Skeletal muscle tissue (tissue), 4 donors: ENCODE measurements around the gene PXN. TPM values are rescaled to one million over a fixed set of nuclear protein-coding genes. Genes with fewer than 3 reads are reported as not detected.
A peak's percentile ranks its signal among the peaks of the same experiment; 100 is the strongest.

Source experiments
- H3K27ac ChIP-seq: one replicate; pipeline ENCODE4 v1.7.0; 2013; ENCODE audit warnings: mild to moderate bottlenecking, low read depth, low read length, inconsistent platforms
- H3K27me3 ChIP-seq, 3 donors: one replicate each; pipeline ENCODE4 v1.7.0; 2013; ENCODE audit warnings: low read length in 3 of 3; ENCODE audit not compliant: control insufficient read depth in 3 of 3, insufficient read depth in 3 of 3
- H3K36me3 ChIP-seq, 3 donors: one replicate each; pipeline ENCODE4 v1.7.0; 2013; ENCODE audit warnings: low read length in 3 of 3; ENCODE audit not compliant: control insufficient read depth in 3 of 3, insufficient read depth in 3 of 3
- H3K4me1 ChIP-seq, 3 donors: one replicate each; pipeline ENCODE4 v1.7.0; 2013; ENCODE audit warnings: low read length in 3 of 3, mild to moderate bottlenecking in 3 of 3; ENCODE audit not compliant: control insufficient read depth in 3 of 3, insufficient read depth in 3 of 3
- H3K4me3 ChIP-seq, 3 donors: one replicate each; pipeline ENCODE4 v1.7.0; 2013; ENCODE audit warnings: low read length in 3 of 3
- H3K9ac ChIP-seq, 3 donors: one replicate each; pipeline ENCODE4 v1.7.0; 2013; ENCODE audit warnings: low read length in 3 of 3, mild to moderate bottlenecking in 3 of 3, moderate library complexity in 2 of 3, low read depth in 1 of 3
- H3K9me3 ChIP-seq, 3 donors: one replicate each; pipeline ENCODE4 v1.7.0; 2013; ENCODE audit warnings: low read length in 3 of 3; ENCODE audit not compliant: control insufficient read depth in 3 of 3
- total RNA-seq: library from RNA; depleted of rRNA; stranded (reverse); fragments of >200 nt; gene quantifications from one replicate; pipeline ENCODE4 v1.2.3, GENCODE V29; 2014
- donor health status: Osteomylitis.

PXN gene
- total RNA-seq, 1 donor from 2014 or later: 20.9 TPM

DNA sequence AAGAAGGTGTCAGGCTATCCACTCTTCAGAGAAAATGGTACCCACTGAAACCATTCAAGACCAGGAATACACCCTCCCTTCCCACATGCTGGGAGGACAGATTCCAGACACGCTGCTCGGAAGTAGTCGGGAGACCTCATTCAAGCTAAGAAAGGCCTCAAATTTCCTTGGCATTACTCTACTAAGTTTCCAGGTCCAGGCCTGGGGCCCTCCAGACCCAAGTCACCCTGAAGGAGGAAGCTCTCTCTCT lies 37.6 kb downstream of the PXN start:
- Histone ChIP-seq H3K9ac (peak overlapping the region; percentile 18 to 89 (median 89)), H3K4me3 (peak overlapping the region in 1 of 3 donors; percentile 29), H3K27me3 (no peaks in the 10 kb centered on the region), H3K9me3 (no peaks in the 10 kb centered on the region), H3K4me1 (peaks cover 76 to 86% (median 83%) of the 10 kb centered on the region in 3 donors), H3K27ac (peak overlapping the region; percentile 99), H3K36me3 (peaks cover 9 to 15% (median 13%) of the 10 kb centered on the region in 3 donors)

- Histone ChIP-seq H3K27ac (peak overlapping the region; percentile 99), H3K9ac (peak overlapping the region; percentile 18 to 89 (median 89))
Observed at GRCh38 chr12:120227233-120228040, 38.1 kb downstream of the PXN start.

GRCh38 chr12:120225852-120226640 lies 39.5 kb downstream of the PXN start:
- Histone ChIP-seq H3K4me1 (peaks cover 57 to 67% (median 64%) of the 10 kb centered on the region in 3 donors), H3K4me3 (no peak overlapping the region), H3K27me3 (no peaks in the 10 kb centered on the region), H3K9ac (peak overlapping the region in 2 of 3 donors; percentile 25 to 48), H3K9me3 (no peaks in the 10 kb centered on the region), H3K36me3 (peaks cover 28 to 34% (median 33%) of the 10 kb centered on the region in 3 donors), H3K27ac (peak overlapping the region; percentile 51)

More at GRCh38 chr12:120227233-120228040, 38.1 kb downstream of the PXN start:
- peaks cover 15 to 20% (median 19%) of the 10 kb centered on the region in 3 donors for H3K36me3 ChIP-seq
- H3K9me3 ChIP-seq: no peaks in the 10 kb centered on the region
- peaks cover 71 to 81% (median 78%) of the 10 kb centered on the region in 3 donors for H3K4me1 ChIP-seq
- no peaks in the 10 kb centered on the region for H3K27me3 ChIP-seq
- H3K4me3 ChIP-seq: no peak overlapping the region

- H3K36me3 ChIP-seq: peaks cover 37 to 43% (median 41%) of the 10 kb centered on the region in 3 donors
- H3K27me3 ChIP-seq: no peaks in the 10 kb centered on the region
- H3K27ac ChIP-seq: peak overlapping the region; percentile 51
- peak overlapping the region in 1 of 3 donors; percentile 15 for H3K4me3 ChIP-seq
- no peaks in the 10 kb centered on the region for H3K9me3 ChIP-seq
- H3K4me1 ChIP-seq: peaks cover 49 to 59% (median 56%) of the 10 kb centered on the region in 3 donors
- peak overlapping the region in 2 of 3 donors; percentile 25 to 50 for H3K9ac ChIP-seq
Observed at GRCh38 chr12:120225200-120225558, 40.4 kb downstream of the PXN start.

- peak overlapping the region; percentile 51 for H3K27ac ChIP-seq
- peaks cover 42 to 52% (median 49%) of the 10 kb centered on the region in 3 donors for H3K4me1 ChIP-seq
- H3K9me3 ChIP-seq: no peaks in the 10 kb centered on the region
- peak overlapping the region in 2 of 3 donors; percentile 25 to 50 for H3K9ac ChIP-seq
- H3K27me3 ChIP-seq: no peaks in the 10 kb centered on the region
- H3K36me3 ChIP-seq: peaks cover 43 to 49% (median 47%) of the 10 kb centered on the region in 3 donors
- no peak overlapping the region for H3K4me3 ChIP-seq
Observed at GRCh38 chr12:120224304-120225199, 41.0 kb downstream of the PXN start.

GRCh38 chr12:120223458-120224303 lies 41.8 kb downstream of the PXN start:
- Histone ChIP-seq H3K9ac (peak overlapping the region in 1 of 3 donors; percentile 3), H3K4me3 (no peak overlapping the region), H3K9me3 (no peaks in the 10 kb centered on the region), H3K27me3 (no peaks in the 10 kb centered on the region), H3K4me1 (peaks cover 34 to 44% (median 41%) of the 10 kb centered on the region in 3 donors), H3K36me3 (peaks cover 52 to 58% (median 55%) of the 10 kb centered on the region in 3 donors), H3K27ac (peak overlapping the region; percentile 51)

DNA sequence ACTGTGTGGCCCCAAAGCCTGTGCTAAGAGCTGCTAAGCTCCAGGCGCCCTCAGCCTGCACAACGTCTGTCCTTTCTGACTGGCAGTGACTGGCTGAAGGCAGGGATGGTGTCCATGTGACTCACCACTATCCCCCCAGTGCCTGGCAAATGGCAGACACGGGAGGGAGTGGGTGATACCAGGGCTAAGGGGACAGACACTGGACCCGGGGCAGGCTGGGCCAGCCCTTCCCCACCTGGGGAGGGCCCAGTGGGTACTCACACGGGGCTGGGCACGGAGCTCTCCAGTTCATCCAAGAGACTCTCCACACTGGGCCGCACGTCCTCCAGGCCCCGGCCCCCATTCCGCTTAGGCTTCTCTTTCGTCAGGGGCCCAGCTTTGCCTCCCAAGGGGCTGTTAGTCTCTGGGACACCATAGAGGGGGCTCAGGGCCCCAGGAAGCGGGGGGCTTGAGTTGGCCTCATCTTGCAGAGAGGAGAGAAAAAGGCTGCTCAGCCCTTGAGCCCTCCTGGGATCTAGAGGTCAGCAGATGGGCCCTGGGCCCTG lies 43.2 kb downstream of the PXN start:
- Histone ChIP-seq H3K36me3 (peaks cover 55 to 59% (median 59%) of the 10 kb centered on the region in 3 donors), H3K4me3 (no peak overlapping the region), H3K27ac (no peak overlapping the region), H3K9me3 (no peaks in the 10 kb centered on the region), H3K4me1 (peaks cover 23 to 30% (median 28%) of the 10 kb centered on the region in 3 donors), H3K27me3 (no peaks in the 10 kb centered on the region), H3K9ac (no peak overlapping the region)

DNA sequence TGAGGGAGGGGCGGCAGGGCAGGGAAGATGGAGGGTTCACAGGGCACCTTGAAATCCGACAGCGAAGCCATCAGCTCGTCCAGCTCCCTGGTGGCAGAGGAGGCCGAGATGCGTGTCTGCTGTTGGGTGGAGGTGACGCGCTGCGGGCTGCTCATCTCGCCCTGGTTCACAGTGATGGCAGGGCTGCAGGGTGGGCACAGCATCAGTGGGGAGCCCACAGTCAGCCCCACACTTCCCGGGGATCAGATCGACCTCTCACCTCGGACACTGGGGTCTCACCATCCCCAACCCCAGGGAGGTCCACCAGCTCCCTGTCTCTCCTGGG lies 44.0 kb downstream of the PXN start:
- peaks cover 59 to 63% (median 60%) of the 10 kb centered on the region in 3 donors for H3K36me3 ChIP-seq
- H3K9ac ChIP-seq: no peak overlapping the region
- H3K27ac ChIP-seq: no peak overlapping the region
- H3K27me3 ChIP-seq: no peaks in the 10 kb centered on the region
- no peaks in the 10 kb centered on the region for H3K9me3 ChIP-seq
- no peak overlapping the region for H3K4me3 ChIP-seq
- H3K4me1 ChIP-seq: peaks cover 20 to 24% (median 23%) of the 10 kb centered on the region in 3 donors
